ENCODE results near the gene C19orf38.

The C19orf38 gene

GRCh38 chr19:10830370-10830769 is 17.8 kb upstream of the C19orf38 start:
- in situ Hi-C loops (cut with MboI; ENCODE audit: low sequenced_read_pairs, unreplicated experiment): no loop called here
- DNase-seq (ENCODE audit: low spot score): no peak
- no peak for TF ChIP-seq CTCF (IDR thresholded peaks at IDR 0.05; ENCODE audit: borderline replicate concordance, control extremely low read depth, extremely low read depth, insufficient read depth, missing control alignments)

- no peak for TF ChIP-seq CTCF (IDR thresholded peaks at IDR 0.05; ENCODE audit: borderline replicate concordance, control extremely low read depth, extremely low read depth, insufficient read depth, missing control alignments)
- no peak for DNase-seq (ENCODE audit: low spot score)
- in situ Hi-C loops (cut with MboI; ENCODE audit: low sequenced_read_pairs, unreplicated experiment): no loop called here
These were observed 17.1 kb upstream of the C19orf38 start for GRCh38 chr19:10830931-10831779.

- no peak for DNase-seq (ENCODE audit: low spot score)
- TF ChIP-seq CTCF (IDR thresholded peaks at IDR 0.05; ENCODE audit: borderline replicate concordance, control extremely low read depth, extremely low read depth, insufficient read depth, missing control alignments): no peak
- in situ Hi-C loops (cut with MboI; ENCODE audit: low sequenced_read_pairs, unreplicated experiment): no loop called here
These were observed 16.0 kb upstream of the C19orf38 start for GRCh38 chr19:10831987-10832938.

GRCh38 chr19:10832939-10833296 is 15.3 kb upstream of the C19orf38 start:
- DNase-seq (ENCODE audit: low spot score): no peak
- no peak for TF ChIP-seq CTCF (IDR thresholded peaks at IDR 0.05; ENCODE audit: borderline replicate concordance, control extremely low read depth, extremely low read depth, insufficient read depth, missing control alignments)
- in situ Hi-C loops (cut with MboI; ENCODE audit: low sequenced_read_pairs, unreplicated experiment): no loop called here

- in situ Hi-C loops (cut with MboI; ENCODE audit: low sequenced_read_pairs, unreplicated experiment): no loop called here
- no peak for TF ChIP-seq CTCF (IDR thresholded peaks at IDR 0.05; ENCODE audit: borderline replicate concordance, control extremely low read depth, extremely low read depth, insufficient read depth, missing control alignments)
- DNase-seq (ENCODE audit: low spot score): no peak
These were observed 13.0 kb upstream of the C19orf38 start for GRCh38 chr19:10835089-10835753.
